ENCODE results near the gene OSBPL3. TPM values are rescaled to one million over a fixed set of nuclear protein-coding genes. Genes with fewer than 3 reads are reported as not detected.

The OSBPL3 gene
- total RNA-seq, 1 experiment from 2014 or later: 9.2 TPM

DNA sequence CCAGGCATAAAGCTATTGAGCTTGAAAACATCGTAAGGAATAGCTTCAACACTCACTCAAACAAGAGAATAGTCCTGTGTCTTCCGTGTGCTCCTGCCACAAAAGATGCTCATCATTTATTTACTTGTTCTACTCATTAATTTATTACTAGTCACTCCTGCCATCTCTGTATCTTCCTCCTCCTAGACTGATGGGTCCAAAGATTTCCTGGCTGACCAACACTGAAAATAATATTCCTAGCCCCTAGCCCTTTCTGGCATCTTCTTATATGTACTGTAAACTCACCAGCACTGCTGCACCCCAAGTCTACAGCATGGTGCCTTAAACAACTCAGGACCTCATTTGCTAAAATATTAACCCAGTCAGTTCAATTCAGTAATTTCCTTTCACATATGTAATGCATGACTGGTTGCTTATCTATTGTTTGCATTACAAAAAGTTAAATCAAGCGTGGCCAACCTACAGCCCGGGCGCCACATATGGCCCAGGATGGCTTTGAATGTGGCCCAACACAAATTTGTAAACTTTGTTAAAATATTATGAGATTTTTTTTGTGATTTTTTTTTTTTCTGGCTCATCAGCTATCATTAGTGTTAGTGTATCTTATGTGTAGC, 136.1 kb downstream of the OSBPL3 start:
- ChIA-PET POLR2A (no interaction called here), CTCF (no interaction called here)
- intact Hi-C loops (cut with micrococcal nuclease; ENCODE audit: unreplicated experiment): no loop called here
- BruUV-seq (replicated peaks): no TSS peak
- no peaks in the 10 kb centered on the region for H3K27me3 ChIP-seq (ENCODE audit: control insufficient read depth, insufficient read depth, low read length)
- no peaks in the 10 kb centered on the region for H3K9me3 ChIP-seq (ENCODE audit: control insufficient read depth, insufficient read depth, low read depth, low read length)
- DNase-seq (ENCODE audit: low read depth, low spot score) (no peak), ATAC-seq (no peak)
- H3K4me3 ChIP-seq (ENCODE audit: low read depth in 2 of 2, low read length in 2 of 2): no peak overlapping the region
- in situ Hi-C loops (cut with HindIII; ENCODE audit: low pct_unique_long_range_greater_than_20kb, low sequenced_read_pairs): no loop called here
- H3K4me1 ChIP-seq (ENCODE audit: control insufficient read depth, insufficient read depth, low read length): no peaks in the 10 kb centered on the region
- no peak overlapping the region for H3K27ac ChIP-seq (ENCODE audit: low read length)
- TF ChIP-seq TCF7L2 (IDR thresholded peaks at IDR 0.05; ENCODE audit: low read depth, low read length): no peak
- no peak for TF ChIP-seq POLR2AphosphoS5 (IDR thresholded peaks at IDR 0.05; ENCODE audit: low read depth, low read length)
- TF ChIP-seq, protein P1, sequence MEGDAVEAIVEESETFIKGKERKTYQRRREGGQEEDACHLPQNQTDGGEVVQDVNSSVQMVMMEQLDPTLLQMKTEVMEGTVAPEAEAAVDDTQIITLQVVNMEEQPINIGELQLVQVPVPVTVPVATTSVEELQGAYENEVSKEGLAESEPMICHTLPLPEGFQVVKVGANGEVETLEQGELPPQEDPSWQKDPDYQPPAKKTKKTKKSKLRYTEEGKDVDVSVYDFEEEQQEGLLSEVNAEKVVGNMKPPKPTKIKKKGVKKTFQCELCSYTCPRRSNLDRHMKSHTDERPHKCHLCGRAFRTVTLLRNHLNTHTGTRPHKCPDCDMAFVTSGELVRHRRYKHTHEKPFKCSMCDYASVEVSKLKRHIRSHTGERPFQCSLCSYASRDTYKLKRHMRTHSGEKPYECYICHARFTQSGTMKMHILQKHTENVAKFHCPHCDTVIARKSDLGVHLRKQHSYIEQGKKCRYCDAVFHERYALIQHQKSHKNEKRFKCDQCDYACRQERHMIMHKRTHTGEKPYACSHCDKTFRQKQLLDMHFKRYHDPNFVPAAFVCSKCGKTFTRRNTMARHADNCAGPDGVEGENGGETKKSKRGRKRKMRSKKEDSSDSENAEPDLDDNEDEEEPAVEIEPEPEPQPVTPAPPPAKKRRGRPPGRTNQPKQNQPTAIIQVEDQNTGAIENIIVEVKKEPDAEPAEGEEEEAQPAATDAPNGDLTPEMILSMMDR (IDR thresholded peaks at IDR 0.05): no peak
- no peak for TF ChIP-seq SIN3A (IDR thresholded peaks at IDR 0.05; ENCODE audit: borderline replicate concordance, insufficient read depth, low read depth, low read length)
- TF ChIP-seq, protein P2, sequence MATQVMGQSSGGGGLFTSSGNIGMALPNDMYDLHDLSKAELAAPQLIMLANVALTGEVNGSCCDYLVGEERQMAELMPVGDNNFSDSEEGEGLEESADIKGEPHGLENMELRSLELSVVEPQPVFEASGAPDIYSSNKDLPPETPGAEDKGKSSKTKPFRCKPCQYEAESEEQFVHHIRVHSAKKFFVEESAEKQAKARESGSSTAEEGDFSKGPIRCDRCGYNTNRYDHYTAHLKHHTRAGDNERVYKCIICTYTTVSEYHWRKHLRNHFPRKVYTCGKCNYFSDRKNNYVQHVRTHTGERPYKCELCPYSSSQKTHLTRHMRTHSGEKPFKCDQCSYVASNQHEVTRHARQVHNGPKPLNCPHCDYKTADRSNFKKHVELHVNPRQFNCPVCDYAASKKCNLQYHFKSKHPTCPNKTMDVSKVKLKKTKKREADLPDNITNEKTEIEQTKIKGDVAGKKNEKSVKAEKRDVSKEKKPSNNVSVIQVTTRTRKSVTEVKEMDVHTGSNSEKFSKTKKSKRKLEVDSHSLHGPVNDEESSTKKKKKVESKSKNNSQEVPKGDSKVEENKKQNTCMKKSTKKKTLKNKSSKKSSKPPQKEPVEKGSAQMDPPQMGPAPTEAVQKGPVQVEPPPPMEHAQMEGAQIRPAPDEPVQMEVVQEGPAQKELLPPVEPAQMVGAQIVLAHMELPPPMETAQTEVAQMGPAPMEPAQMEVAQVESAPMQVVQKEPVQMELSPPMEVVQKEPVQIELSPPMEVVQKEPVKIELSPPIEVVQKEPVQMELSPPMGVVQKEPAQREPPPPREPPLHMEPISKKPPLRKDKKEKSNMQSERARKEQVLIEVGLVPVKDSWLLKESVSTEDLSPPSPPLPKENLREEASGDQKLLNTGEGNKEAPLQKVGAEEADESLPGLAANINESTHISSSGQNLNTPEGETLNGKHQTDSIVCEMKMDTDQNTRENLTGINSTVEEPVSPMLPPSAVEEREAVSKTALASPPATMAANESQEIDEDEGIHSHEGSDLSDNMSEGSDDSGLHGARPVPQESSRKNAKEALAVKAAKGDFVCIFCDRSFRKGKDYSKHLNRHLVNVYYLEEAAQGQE (IDR thresholded peaks at IDR 0.05; ENCODE audit: insufficient read depth in 1 of 2, low read depth in 2 of 2, low read length in 1 of 2): no peak
- H3K36me3 ChIP-seq (ENCODE audit: control insufficient read depth, insufficient read depth, low read length): no peaks in the 10 kb centered on the region

DNA sequence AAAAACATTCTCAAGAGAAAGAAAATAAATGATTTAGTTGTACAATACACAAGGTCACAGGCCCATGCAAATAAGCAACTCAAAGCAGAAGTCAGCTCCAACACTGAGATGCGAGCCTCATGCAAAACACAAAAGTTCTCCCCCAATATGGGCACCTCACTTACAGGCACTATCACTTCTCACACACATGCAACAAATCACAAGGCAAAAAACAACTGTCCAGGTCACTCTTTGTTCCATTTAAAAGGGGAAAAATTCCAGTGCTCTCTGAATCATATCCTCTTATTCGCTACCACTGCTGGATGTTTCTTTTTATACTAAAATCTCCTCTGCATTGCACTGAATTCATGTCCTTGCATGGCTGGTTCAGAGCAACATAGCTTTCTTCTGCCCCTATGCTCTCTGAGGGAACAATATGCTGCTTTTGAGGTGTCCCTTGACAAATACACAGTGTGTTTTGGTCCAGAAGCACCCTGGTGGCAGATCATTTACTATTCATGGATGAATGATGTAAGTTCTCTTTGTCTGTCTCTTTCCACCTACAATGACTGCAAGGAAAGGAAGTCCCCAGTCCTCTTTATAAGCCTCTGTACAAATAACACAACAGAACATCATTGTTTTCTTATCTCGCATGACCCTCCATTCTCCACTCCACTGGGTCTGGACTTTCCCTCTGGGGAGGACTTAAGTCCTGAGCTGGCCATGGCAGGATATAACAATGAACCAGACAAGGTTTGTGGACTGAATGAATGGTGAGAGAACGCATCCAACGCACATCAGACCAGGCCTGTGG, 137.3 kb downstream of the OSBPL3 start:
- no TSS peak for BruUV-seq (replicated peaks)
- Histone ChIP-seq H3K27me3 (ENCODE audit: control insufficient read depth, insufficient read depth, low read length) (no peaks in the 10 kb centered on the region), H3K4me1 (ENCODE audit: control insufficient read depth, insufficient read depth, low read length) (no peaks in the 10 kb centered on the region), H3K36me3 (ENCODE audit: control insufficient read depth, insufficient read depth, low read length) (no peaks in the 10 kb centered on the region), H3K4me3 (ENCODE audit: low read depth in 2 of 2, low read length in 2 of 2) (no peak overlapping the region), H3K27ac (ENCODE audit: low read length) (no peak overlapping the region), H3K9me3 (ENCODE audit: control insufficient read depth, insufficient read depth, low read depth, low read length) (no peaks in the 10 kb centered on the region)
- ChIA-PET POLR2A (no interaction called here), CTCF (no interaction called here)
- TF ChIP-seq SIN3A (IDR thresholded peaks at IDR 0.05; ENCODE audit: borderline replicate concordance, insufficient read depth, low read depth, low read length): no peak
- TF ChIP-seq, protein P1 (IDR thresholded peaks at IDR 0.05): no peak
- no peak for TF ChIP-seq TCF7L2 (IDR thresholded peaks at IDR 0.05; ENCODE audit: low read depth, low read length)
- TF ChIP-seq, protein P2 (IDR thresholded peaks at IDR 0.05; ENCODE audit: insufficient read depth in 1 of 2, low read depth in 2 of 2, low read length in 1 of 2): no peak
- TF ChIP-seq POLR2AphosphoS5 (IDR thresholded peaks at IDR 0.05; ENCODE audit: low read depth, low read length): no peak
- intact Hi-C loops (cut with micrococcal nuclease; ENCODE audit: unreplicated experiment): no loop called here
- ATAC-seq (no peak), DNase-seq (ENCODE audit: low read depth, low spot score) (no peak)
- in situ Hi-C loops (cut with HindIII; ENCODE audit: low pct_unique_long_range_greater_than_20kb, low sequenced_read_pairs): no loop called here

Data from Panc1 (cell line).